Large intestine (tissue), 3 donors: ENCODE measurements around the gene LPP. TPM values are rescaled to one million over a fixed set of nuclear protein-coding genes. Genes with fewer than 3 reads are reported as not detected.

ENCODE experiments used
- DNase-seq, 2 donors: peaks; one replicate each; pipeline versions ENCODE4 v3.0.0 to v3.0.0-alpha.2; 2013
- H3K27ac ChIP-seq: one replicate; pipeline ENCODE4 v1.5.1; 2013; ENCODE audit warnings: low read length
- H3K27me3 ChIP-seq: 2 replicates; pipeline ENCODE4 v1.6.1; 2013; ENCODE audit warnings: low read length; ENCODE audit not compliant: control insufficient read depth, insufficient read depth
- H3K36me3 ChIP-seq: 2 replicates; pipeline ENCODE4 v1.6.1; 2013; ENCODE audit warnings: low read length; ENCODE audit not compliant: control insufficient read depth, insufficient read depth
- H3K4me1 ChIP-seq: one replicate; pipeline ENCODE4 v1.6.1; 2013; ENCODE audit warnings: low read length; ENCODE audit not compliant: control insufficient read depth, insufficient read depth
- H3K4me3 ChIP-seq: one replicate; pipeline ENCODE4 v1.5.1; 2013; ENCODE audit warnings: low read length
- H3K9me3 ChIP-seq: one replicate; pipeline ENCODE4 v1.6.1; 2013; ENCODE audit warnings: mild to moderate bottlenecking, low read depth, low read length, moderate library complexity; ENCODE audit not compliant: control insufficient read depth
- WGBS: methylation state at CpG from one replicate; pipeline ENCODE4 v1.1.5; 2013; ENCODE audit warnings: low lambda C conversion rate; ENCODE audit not compliant: insufficient coverage; 5-methylcytosine and 5-hydroxymethylcytosine counted together
- polyA plus RNA-seq: library from polyadenylated mRNA; unstranded; fragments of 120-200 nt; gene quantifications from one replicate; pipeline ENCODE4 v1.2.1, GENCODE V29; 2013

LPP gene
- polyA plus RNA-seq, 1 donor, result 41.2 TPM

DNA sequence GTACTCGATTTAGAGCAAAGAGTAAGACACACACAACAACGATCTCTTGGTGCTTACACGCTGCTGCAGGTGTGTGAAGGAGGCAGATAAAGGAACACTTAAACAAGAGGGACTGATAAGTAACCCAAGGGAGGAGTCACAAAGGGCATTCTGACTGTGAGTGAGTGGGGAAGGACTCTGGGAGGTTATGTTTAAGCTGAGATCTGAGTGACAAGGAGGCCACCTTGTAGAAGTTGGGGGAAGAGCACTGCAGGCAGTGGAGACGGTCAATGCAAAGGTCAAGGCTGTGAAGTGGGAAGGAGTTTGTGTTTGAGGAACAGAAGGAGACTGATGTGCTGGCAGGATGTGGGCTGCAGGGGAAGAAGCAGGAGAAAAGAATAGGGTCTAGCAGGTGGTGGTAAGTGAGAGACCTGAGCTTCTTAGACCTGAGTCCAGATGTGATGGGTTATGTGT lies 63.1 kb downstream of the LPP start:
- peak; percentile 57 to 84 for DNase-seq
- peak overlapping the region; percentile 78 for H3K27ac ChIP-seq
- no peak overlapping the region for H3K4me3 ChIP-seq
- WGBS, result 17% methylated on average over 1 of the region's 4 CpGs
- no peaks in the 10 kb centered on the region for H3K9me3 ChIP-seq
- H3K36me3 ChIP-seq, result peaks cover 4% of the 10 kb centered on the region
- H3K27me3 ChIP-seq, result no peaks in the 10 kb centered on the region
- H3K4me1 ChIP-seq, result peaks cover 80% of the 10 kb centered on the region

- no peaks in the 10 kb centered on the region for H3K27me3 ChIP-seq
- H3K9me3 ChIP-seq, result no peaks in the 10 kb centered on the region
- no peak overlapping the region for H3K4me3 ChIP-seq
- WGBS, result no CpG with 5 or more reads among the region's 4 CpGs
- H3K27ac ChIP-seq, result peak overlapping the region; percentile 78
- H3K36me3 ChIP-seq, result peaks cover 4% of the 10 kb centered on the region
- no peak for DNase-seq
- H3K4me1 ChIP-seq, result peaks cover 82% of the 10 kb centered on the region
Observed at GRCh38 chr3:188217726-188218125, 63.8 kb downstream of the LPP start.

DNA sequence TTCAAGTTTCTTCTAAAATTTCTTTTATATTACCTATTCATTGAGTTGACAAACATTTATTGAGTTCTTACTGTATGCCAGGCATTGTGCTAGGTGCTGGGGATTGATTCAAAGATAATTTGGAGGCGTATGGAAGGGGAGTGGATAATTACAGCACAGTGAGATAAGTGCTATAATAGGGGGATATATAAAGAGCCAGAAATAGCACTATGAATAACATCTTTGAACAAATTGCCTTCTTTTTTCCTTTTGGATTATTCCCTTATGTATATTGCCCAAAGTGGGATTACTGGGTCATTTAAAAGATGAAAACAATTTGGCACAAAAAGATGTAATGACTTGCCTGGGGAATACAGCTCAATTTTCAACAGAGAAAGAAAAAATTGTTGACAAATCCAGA lies 64.6 kb downstream of the LPP start:
- Histone ChIP-seq H3K9me3 (no peaks in the 10 kb centered on the region), H3K4me3 (no peak overlapping the region), H3K27ac (peak overlapping the region; percentile 78), H3K36me3 (peaks cover 4% of the 10 kb centered on the region), H3K27me3 (no peaks in the 10 kb centered on the region), H3K4me1 (peaks cover 86% of the 10 kb centered on the region)
- no peak for DNase-seq
- no CpG with 5 or more reads among the region's 1 CpG for WGBS

GRCh38 chr3:188219147-188219546 lies 65.2 kb downstream of the LPP start:
- Histone ChIP-seq H3K27me3 (no peaks in the 10 kb centered on the region), H3K4me3 (no peak overlapping the region), H3K4me1 (peaks cover 83% of the 10 kb centered on the region), H3K36me3 (peaks cover 4% of the 10 kb centered on the region), H3K9me3 (no peaks in the 10 kb centered on the region), H3K27ac (peak overlapping the region; percentile 78)
- peak; percentile 29 to 72 for DNase-seq
- WGBS, result 40% methylated on average over 1 of the region's 5 CpGs

GRCh38 chr3:188220097-188220788 lies 66.3 kb downstream of the LPP start:
- WGBS, result 94% methylated on average over 3 of the region's 6 CpGs
- Histone ChIP-seq H3K9me3 (no peaks in the 10 kb centered on the region), H3K4me1 (peaks cover 73% of the 10 kb centered on the region), H3K4me3 (no peak overlapping the region), H3K36me3 (peaks cover 6% of the 10 kb centered on the region), H3K27ac (peak overlapping the region; percentile 78), H3K27me3 (no peaks in the 10 kb centered on the region)
- DNase-seq, result peak in 1 of 2 donors; percentile 48

DNA sequence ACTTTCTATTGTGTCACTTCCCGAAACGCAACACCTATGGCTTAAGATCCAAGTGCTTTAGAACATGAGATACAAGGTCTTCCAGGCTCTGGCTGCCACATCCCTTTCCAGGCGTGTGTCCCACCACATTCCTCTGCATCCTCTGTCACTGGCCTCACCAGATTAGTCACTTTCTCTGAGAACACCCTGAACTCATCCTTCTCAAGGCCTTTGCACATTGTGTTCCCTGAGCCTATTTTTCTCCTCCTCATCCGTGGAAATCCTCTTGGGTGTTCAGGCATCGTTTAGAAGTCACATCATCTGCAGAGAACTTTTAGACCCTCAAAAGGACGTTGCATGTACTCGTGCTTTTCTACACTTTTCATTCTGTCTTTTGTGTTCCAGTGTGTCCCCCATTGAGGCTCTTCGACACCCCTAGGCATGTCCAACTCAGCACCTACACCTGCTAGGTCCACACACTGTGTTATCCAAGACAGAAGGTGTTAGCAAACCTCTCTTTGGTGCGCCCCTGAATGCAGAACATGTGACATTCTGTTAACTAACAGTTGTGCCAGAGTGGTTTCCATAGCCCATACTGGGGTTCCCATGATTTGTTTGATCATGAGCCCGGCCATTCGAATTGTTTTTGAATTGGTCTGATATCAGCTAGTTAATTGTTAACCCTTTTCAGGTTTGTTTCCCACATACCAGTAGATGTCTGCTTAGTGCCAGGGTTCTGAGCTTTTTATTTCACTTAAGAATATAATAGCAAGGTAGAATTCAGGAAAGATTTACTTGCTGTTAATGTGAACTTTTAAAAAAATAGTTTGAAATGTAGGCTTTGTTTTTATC lies 67.2 kb downstream of the LPP start:
- Histone ChIP-seq H3K4me3 (no peak overlapping the region), H3K27me3 (no peaks in the 10 kb centered on the region), H3K36me3 (peaks cover 10% of the 10 kb centered on the region), H3K27ac (peak overlapping the region; percentile 78), H3K4me1 (peaks cover 64% of the 10 kb centered on the region), H3K9me3 (no peaks in the 10 kb centered on the region)
- WGBS, result 100% methylated on average over 2 of the region's 11 CpGs
- DNase-seq, result peak in 1 of 2 donors; percentile 40

DNA sequence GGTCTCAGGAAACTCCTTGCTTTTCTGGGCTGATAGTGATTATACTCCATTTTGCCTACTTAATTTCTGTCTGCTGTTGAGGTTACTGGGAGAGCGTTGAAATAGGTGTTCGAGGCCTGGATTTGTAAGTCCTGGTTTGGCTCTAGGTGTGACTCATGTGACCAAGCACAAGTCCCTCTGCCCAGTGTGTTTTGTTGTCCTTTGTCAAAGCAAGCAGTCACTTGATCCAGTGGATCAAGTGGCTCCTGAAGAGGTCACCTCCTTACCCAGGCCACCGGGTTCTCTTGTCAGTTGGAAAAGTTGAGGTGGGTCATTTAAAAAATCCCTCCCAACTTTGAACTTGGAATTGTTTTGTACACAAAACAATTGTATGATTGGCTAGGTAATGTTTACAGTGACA lies 70.0 kb downstream of the LPP start:
- no peaks in the 10 kb centered on the region for H3K9me3 ChIP-seq
- H3K4me1 ChIP-seq, result peaks cover 40% of the 10 kb centered on the region
- no peak overlapping the region for H3K27ac ChIP-seq
- H3K4me3 ChIP-seq, result no peak overlapping the region
- H3K27me3 ChIP-seq, result no peaks in the 10 kb centered on the region
- WGBS, result no CpG with 5 or more reads among the region's 3 CpGs
- H3K36me3 ChIP-seq, result peaks cover 17% of the 10 kb centered on the region
- DNase-seq, result no peak

- DNase-seq, result no peak
- no CpG with 5 or more reads among the region's 3 CpGs for WGBS
- Histone ChIP-seq H3K4me1 (peaks cover 11% of the 10 kb centered on the region), H3K9me3 (no peaks in the 10 kb centered on the region), H3K27me3 (no peaks in the 10 kb centered on the region), H3K4me3 (no peak overlapping the region), H3K36me3 (peaks cover 28% of the 10 kb centered on the region), H3K27ac (no peak overlapping the region)
Observed at GRCh38 chr3:188227442-188227841, 73.5 kb downstream of the LPP start.

DNA sequence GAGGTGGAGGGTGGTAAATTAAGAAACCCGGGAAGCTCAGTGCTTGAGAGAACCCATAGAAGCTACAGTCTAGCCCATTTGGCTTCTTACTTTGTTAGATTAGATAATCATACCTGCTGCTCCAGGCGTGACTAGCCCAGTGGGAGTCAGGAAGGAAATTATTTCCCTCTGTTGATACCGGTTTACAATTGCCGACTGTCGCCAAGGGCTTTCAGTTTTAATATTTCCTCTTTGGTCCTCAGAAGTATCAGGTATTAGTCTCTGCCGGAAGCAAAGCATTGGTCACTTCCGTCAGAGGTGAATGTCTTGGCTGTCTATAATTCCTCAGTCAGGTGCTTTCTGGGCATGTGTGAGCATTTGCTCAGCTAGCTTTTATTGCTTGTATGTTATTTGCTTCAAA lies 75.2 kb downstream of the LPP start:
- WGBS, result no CpG with 5 or more reads among the region's 7 CpGs
- no peaks in the 10 kb centered on the region for H3K9me3 ChIP-seq
- H3K36me3 ChIP-seq, result peaks cover 33% of the 10 kb centered on the region
- no peak overlapping the region for H3K4me3 ChIP-seq
- no peak overlapping the region for H3K27ac ChIP-seq
- no peaks in the 10 kb centered on the region for H3K4me1 ChIP-seq
- H3K27me3 ChIP-seq, result no peaks in the 10 kb centered on the region
- DNase-seq, result peak; percentile 23 to 67

GRCh38 chr3:188229726-188230125 lies 75.8 kb downstream of the LPP start:
- Histone ChIP-seq H3K4me3 (no peak overlapping the region), H3K9me3 (no peaks in the 10 kb centered on the region), H3K27me3 (no peaks in the 10 kb centered on the region), H3K27ac (no peak overlapping the region), H3K4me1 (no peaks in the 10 kb centered on the region), H3K36me3 (peaks cover 29% of the 10 kb centered on the region)
- DNase-seq, result no peak
- WGBS, result no CpG with 5 or more reads among the region's 2 CpGs
